GM12878 (cell line): Measurements from ENCODE around the gene OR1F1.

Experiments used
- POLR2AphosphoS5 ChIP-seq: IDR thresholded peaks from 2 replicates; pipeline ENCODE4 v1.6.1; 2011; ENCODE audit warnings: mild to moderate bottlenecking, low read length, inconsistent platforms
- TF ChIP-seq, protein P1 (sequence below): IDR thresholded peaks from 2 replicates; pipeline ENCODE4 v1.6.1; 2012; ENCODE audit warnings: low read depth, low read length, improper control_type of control experiment
- TF ChIP-seq, protein P2 (sequence below): IDR thresholded peaks from 2 replicates; pipeline ENCODE4 v1.6.1; 2011; ENCODE audit warnings: low read depth, mild to moderate bottlenecking, low read length, moderate library complexity, borderline replicate concordance; ENCODE audit errors: extremely low read depth

DNA sequence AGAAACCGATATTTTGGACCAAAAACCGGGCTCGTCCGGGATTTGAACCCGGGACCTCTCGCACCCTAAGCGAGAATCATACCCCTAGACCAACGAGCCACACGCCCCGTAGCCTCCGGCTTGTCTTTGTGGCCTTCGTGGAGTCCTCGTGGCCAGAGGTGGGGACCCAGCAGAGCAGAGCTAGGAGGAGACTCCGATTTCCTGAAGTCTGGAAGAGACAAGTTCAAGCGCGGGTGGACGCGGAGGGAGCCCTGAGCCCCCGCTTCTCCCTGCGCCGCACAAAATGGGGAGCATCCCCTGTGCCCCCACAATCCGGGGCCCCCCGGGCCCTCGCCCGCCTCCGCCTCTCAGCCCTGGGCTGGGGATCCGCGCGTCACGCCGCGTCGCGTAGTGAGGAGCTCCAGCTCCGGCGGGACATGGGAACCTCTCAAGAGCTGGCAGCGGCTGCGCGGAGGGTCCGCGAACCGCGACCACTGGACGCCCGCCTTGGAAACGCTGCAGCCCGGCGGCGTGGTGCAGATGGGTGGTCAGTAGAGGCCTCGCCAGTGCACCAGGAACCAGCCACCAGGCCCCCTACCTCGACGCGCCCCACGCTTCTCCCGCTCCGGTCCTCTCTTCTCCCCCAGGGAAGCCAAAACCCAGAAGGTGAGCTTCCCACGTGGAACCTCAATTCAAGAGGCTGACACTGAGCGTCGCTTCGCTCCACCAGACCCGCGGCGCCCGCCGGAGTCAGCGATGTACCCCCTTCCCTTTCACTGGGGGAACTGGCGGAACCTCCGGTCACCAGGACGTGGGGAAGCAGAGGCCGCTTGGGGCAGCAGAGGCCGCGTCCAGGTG, 5.2 kb upstream of the OR1F1 start:
- no peak for TF ChIP-seq POLR2AphosphoS5
- TF ChIP-seq, protein P1, sequence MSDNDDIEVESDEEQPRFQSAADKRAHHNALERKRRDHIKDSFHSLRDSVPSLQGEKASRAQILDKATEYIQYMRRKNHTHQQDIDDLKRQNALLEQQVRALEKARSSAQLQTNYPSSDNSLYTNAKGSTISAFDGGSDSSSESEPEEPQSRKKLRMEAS: no peak
- TF ChIP-seq, protein P2, sequence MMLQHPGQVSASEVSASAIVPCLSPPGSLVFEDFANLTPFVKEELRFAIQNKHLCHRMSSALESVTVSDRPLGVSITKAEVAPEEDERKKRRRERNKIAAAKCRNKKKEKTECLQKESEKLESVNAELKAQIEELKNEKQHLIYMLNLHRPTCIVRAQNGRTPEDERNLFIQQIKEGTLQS: no peak
